T-helper 1 cell (primary cell): ENCODE data around the gene SBF2.
"Not testable (repeated sequence)": the region's sequence is repeated elsewhere in the genome, so short reads cannot be mapped to it uniquely, and the experiment has no call there.

ENCODE experiments used
- DNase-seq, 5 donors: peaks; one replicate each; pipeline ENCODE4 v3.0.0-alpha.2; 2012 to 2020

The SBF2 gene

DNA sequence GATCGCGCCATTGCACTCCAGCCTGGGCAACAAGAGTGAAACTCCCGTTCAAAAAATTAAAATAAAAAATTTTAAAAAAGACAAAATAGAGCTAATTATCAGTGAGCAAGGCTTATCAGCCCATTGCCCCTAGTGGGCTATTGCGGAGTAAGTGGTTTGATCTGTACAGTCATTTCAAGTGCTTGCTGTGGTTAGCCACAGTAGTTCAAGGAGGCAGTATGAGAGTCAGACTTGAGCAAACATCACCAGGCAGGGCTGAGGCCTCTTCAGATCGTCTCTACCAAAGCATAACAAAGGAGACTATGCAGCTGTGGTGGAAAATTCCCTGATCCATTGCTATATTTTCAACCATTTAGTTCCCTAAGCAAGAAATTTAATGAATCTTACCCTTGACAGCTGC is 4.3 kb upstream of the SBF2 start:
- peak in 3 of 5 donors; percentile 26 to 75 (median 38) for DNase-seq

- DNase-seq = no peak
Measured at GRCh38 chr11:10295064-10295901, 1.3 kb upstream of the SBF2 start.

GRCh38 chr11:10294290-10294953 is 403 bp upstream of the SBF2 start:
- no peak for DNase-seq

- no peak for DNase-seq
Measured at GRCh38 chr11:10291801-10292638, 2.0 kb downstream of the SBF2 start.

- DNase-seq = no peak
Measured at GRCh38 chr11:10289765-10290380, 4.1 kb downstream of the SBF2 start.

DNA sequence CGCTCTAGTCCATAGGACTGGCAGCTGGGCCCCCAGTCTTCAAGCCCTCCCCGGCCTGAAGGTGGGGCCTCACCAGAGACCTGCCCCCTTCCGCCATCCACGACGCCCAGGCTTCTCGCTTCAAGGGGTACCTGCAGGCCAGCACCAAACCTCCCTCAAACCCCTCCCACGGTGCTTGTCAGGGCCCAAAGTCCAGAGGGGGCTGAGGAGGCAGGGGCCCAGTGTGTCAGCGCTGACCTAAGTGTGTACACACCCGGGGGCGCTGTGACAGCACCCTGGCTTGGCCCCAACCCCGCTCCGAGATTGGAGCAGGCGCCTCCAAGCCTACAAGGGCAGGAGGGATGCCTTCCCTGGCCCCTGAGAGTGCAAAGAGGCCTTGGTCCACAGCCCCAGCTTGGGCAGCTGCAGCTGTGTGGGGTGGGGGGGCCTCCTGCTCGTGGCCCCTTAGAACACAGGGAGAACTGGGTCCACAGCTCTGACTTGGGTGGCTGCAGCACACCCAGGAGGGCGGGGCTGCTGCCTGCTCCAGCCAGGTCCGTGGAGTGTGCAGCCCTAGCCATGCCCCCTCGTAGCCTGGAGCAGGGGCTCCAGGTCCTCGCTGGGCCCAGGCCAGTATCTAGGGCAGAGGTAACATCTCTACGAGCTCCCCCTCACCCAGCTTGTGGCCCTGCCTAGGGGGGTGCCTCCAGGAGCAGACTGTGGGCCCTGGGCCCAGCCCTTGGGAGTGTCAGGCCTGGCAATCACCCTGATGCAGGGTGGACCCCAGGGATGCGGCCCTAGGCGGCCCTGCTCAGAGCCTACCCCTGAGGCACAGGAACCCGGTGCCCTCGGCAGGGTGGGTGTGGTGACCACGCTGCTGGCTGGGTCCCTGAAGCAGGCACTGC is 4.9 kb downstream of the SBF2 start:
- no peak for DNase-seq

DNA sequence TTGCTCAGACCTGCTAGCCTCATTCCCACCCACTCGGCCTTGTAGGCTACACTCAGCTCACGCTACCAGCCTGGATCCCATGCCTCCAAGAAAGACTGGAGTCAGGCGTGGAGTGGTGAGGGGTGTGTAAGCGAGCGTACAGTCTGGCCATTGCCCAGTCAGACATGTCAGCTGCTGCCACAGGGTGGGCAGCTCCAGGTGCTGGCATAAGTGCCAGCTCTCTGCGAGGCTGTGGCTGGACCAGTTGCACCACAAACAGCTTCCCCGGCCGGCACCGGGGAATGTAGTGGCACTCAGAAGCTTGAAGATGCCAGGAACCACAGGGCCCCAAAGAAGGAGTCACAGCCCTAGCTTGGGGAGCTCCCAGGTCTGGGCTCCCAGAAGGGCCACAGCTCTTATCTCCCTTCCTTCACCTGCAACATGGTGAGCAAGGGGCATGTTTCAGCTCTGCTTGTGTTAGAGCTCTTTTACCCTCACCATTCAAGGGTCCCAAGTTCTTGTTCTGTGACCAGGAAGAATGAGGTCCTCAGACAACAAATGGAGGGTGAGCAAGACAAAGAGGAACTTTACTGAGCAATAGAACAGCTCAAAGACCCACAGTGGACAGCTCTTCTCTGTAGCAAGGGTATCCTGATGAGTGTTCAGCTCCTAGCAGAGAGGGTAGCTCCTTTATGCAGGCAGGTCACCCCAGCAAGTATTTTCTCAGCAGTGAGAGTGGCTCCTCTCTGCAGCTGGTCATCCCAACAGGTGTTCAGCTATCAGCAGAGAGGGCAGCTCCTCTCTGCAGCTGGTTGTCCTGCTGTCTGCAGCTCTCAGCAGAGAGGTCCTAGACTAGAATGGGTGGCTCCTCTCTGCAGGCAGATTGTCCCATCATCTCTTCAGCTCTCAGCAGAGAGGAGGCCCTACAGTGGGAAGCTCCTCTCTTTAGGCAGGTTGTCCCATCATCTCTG is 6.0 kb downstream of the SBF2 start:
- no peak for DNase-seq

- DNase-seq = no peak
Measured at GRCh38 chr11:10287140-10287539, 6.9 kb downstream of the SBF2 start.

- DNase-seq = no peak
Measured at GRCh38 chr11:10285148-10285802, 8.7 kb downstream of the SBF2 start.

GRCh38 chr11:10283991-10284390 is 10.0 kb downstream of the SBF2 start:
- DNase-seq = no peak

GRCh38 chr11:10282117-10282516 is 11.9 kb downstream of the SBF2 start:
- no peak for DNase-seq

- DNase-seq = no peak
Measured at GRCh38 chr11:10275714-10276113, 18.3 kb downstream of the SBF2 start.

GRCh38 chr11:10274726-10275125 is 19.3 kb downstream of the SBF2 start:
- no peak for DNase-seq

- no peak for DNase-seq
Measured at GRCh38 chr11:10273738-10274137, 20.3 kb downstream of the SBF2 start.

DNA sequence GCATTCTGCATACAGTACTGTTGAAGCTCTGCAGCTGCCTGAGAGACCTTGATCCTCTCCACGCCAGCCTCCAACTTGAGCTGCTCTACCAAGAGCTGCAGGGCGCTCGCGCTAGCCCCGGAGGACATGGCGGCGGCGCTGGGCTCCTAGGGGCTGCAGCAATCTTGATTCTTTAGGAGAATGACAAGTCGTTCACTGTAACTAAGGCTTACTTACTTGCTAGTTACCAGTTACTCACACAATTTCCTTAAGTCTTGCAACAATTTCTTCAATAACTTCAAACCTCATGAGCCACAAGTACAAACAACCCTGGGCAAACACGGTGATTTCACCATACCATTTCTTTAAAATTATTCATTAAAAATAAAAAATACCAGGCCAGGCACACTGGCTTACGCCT is 21.9 kb downstream of the SBF2 start:
- no peak for DNase-seq

DNA sequence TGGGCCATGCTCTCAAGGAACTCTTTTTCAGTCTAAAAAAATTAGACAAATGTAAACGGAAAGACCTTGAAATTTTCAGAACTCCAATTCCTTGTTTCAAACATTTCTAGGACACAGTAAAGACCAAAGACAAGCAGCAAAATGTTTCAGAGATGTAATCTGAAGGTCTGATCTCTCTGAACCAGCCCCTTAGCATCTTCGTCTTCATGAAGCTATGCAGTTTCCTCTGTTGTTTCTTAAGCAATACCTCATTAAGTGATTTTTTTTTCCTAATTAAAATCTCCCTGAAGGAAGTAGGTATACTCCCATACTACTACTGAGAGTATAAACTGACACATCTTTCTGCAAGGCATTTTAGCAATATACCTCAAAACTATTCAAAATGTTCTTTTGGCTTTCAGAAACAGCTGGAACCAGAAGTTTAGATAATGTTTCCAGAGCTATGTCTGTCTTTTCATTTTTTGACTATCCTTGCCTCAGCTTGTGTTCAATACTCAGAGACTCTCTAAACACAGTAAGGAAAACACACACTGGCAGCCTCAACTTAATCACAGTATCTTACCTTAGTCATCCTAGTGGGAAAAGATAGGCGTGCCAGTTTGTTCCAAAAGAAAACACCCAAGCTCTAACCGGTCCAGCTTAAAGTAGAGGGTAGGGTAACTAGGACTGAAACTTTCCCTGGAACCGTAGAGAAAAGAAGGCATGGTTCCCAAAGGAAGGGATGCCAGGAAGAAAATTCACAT is 25.1 kb downstream of the SBF2 start:
- no peak for DNase-seq

DNA sequence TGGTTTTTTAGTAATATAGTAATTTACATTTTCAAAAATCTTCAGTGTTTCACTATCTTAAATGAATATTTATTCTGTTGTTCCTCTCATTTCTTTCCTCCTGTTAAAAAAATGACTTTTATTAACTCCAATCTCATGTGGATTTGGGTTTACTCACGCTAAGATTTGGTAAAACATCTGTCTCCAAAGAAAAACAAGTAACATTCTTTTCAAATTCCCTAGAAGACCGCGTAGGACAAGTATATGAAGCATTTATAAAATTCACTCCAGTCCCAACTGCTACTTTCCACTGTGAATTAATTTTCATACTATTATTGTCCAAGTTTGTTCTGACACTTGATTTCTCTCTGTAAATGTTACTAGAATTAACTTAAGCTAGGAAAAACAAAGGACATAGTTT is 26.2 kb downstream of the SBF2 start:
- DNase-seq = no peak

GRCh38 chr11:10265936-10266335 is 28.1 kb downstream of the SBF2 start:
- DNase-seq = no peak

DNA sequence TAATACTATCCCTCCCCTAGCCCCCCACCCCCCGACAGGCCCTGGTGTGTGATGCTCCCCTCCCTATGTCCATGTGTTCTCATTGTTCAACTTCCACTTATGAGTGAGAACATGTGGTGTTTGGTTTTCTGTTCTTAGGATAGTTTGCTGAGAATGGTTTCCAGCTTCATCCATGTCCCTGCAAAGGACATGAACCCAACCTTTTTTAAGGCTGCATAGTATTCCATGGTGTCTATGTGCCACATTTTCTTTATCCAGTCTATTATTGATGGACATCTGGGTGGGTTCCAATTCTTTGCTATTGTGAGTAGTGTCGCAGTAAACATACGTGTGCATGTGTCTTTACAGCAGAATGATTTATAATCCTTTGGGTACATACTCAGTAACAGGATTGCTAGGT is 29.3 kb downstream of the SBF2 start:
- not testable (repeated sequence) for DNase-seq
